Ishikawa (cell line): ENCODE results near the gene ETV3.

Experiments
- CEBPB ChIP-seq: IDR thresholded peaks from 2 replicates; pipeline ENCODE4 v1.6.1; 2012
- CREB1 ChIP-seq: IDR thresholded peaks from 2 replicates; pipeline ENCODE4 v1.6.1; 2012; ENCODE audit warnings: low read depth
- EGR1 ChIP-seq: IDR thresholded peaks from 2 replicates; pipeline ENCODE4 v1.6.1; 2012
- EP300 ChIP-seq: IDR thresholded peaks from 2 replicates; pipeline ENCODE4 v1.6.1; 2012; ENCODE audit warnings: borderline replicate concordance
- FOXM1 ChIP-seq: IDR thresholded peaks from 2 replicates; pipeline ENCODE4 v1.6.1; 2012; ENCODE audit warnings: low read depth, borderline replicate concordance
- NFIC ChIP-seq: IDR thresholded peaks from 2 replicates; pipeline ENCODE4 v1.6.1; 2012
- RAD21 ChIP-seq: IDR thresholded peaks from 2 replicates; pipeline ENCODE4 v1.6.1; 2012; ENCODE audit warnings: low read depth
- TAF1 ChIP-seq: IDR thresholded peaks from 2 replicates; pipeline ENCODE4 v1.6.1; 2012; ENCODE audit warnings: low read depth, mild to moderate bottlenecking
- TCF12 ChIP-seq: IDR thresholded peaks from 2 replicates; pipeline ENCODE4 v1.6.1; 2012; ENCODE audit warnings: low read depth
- TEAD4 ChIP-seq: IDR thresholded peaks from 2 replicates; pipeline ENCODE4 v1.6.1; 2012
- YY1 ChIP-seq: IDR thresholded peaks from 2 replicates; pipeline ENCODE4 v1.6.1; 2012; ENCODE audit warnings: low read depth
- ZBTB7A ChIP-seq: IDR thresholded peaks from 2 replicates; pipeline ENCODE4 v1.6.1; 2012; ENCODE audit warnings: low read depth
- TF ChIP-seq, protein P1 (sequence below): IDR thresholded peaks from 2 replicates; pipeline ENCODE4 v1.6.1; 2012
- TF ChIP-seq, protein P2 (sequence below): IDR thresholded peaks from 2 replicates; pipeline ENCODE4 v1.6.1; 2012
- TF ChIP-seq, protein P3 (sequence below): IDR thresholded peaks from 2 replicates; pipeline ENCODE4 v1.6.1; 2012; ENCODE audit warnings: low read depth, mild to moderate bottlenecking

ETV3 gene

DNA sequence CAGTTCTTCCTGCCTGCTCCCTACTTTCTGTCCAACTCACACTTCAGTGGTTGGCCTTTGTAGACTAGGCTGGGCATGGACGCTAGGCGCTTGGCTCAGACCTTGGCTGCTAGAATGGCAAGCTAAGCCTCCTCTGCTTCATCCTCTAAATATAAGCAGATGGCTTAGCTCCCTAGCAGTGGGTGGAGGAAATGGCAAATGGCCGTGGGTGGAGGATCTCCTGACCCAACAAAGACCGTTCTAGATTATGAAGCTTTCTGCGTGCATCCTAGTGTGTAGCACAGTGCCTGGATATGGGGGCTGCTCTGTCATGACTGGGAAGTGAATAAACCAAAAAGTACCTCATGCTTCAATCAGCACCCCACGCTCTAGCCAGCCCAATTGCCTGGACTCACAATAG, 28.2 kb downstream of the ETV3 start:
- TF ChIP-seq EGR1 = no peak
- no peak for TF ChIP-seq ZBTB7A
- no peak for TF ChIP-seq CREB1
- no peak for TF ChIP-seq YY1
- no peak for TF ChIP-seq TEAD4
- TF ChIP-seq NFIC = no peak
- TF ChIP-seq, protein P1, sequence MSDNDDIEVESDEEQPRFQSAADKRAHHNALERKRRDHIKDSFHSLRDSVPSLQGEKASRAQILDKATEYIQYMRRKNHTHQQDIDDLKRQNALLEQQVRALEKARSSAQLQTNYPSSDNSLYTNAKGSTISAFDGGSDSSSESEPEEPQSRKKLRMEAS = no peak
- TF ChIP-seq CEBPB = no peak
- TF ChIP-seq RAD21 = no peak
- no peak for TF ChIP-seq TAF1
- TF ChIP-seq, protein P2, sequence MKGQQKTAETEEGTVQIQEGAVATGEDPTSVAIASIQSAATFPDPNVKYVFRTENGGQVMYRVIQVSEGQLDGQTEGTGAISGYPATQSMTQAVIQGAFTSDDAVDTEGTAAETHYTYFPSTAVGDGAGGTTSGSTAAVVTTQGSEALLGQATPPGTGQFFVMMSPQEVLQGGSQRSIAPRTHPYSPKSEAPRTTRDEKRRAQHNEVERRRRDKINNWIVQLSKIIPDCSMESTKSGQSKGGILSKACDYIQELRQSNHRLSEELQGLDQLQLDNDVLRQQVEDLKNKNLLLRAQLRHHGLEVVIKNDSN = no peak
- TF ChIP-seq EP300 = no peak
- TF ChIP-seq FOXM1 = no peak
- TF ChIP-seq, protein P3, sequence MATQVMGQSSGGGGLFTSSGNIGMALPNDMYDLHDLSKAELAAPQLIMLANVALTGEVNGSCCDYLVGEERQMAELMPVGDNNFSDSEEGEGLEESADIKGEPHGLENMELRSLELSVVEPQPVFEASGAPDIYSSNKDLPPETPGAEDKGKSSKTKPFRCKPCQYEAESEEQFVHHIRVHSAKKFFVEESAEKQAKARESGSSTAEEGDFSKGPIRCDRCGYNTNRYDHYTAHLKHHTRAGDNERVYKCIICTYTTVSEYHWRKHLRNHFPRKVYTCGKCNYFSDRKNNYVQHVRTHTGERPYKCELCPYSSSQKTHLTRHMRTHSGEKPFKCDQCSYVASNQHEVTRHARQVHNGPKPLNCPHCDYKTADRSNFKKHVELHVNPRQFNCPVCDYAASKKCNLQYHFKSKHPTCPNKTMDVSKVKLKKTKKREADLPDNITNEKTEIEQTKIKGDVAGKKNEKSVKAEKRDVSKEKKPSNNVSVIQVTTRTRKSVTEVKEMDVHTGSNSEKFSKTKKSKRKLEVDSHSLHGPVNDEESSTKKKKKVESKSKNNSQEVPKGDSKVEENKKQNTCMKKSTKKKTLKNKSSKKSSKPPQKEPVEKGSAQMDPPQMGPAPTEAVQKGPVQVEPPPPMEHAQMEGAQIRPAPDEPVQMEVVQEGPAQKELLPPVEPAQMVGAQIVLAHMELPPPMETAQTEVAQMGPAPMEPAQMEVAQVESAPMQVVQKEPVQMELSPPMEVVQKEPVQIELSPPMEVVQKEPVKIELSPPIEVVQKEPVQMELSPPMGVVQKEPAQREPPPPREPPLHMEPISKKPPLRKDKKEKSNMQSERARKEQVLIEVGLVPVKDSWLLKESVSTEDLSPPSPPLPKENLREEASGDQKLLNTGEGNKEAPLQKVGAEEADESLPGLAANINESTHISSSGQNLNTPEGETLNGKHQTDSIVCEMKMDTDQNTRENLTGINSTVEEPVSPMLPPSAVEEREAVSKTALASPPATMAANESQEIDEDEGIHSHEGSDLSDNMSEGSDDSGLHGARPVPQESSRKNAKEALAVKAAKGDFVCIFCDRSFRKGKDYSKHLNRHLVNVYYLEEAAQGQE = no peak
- TF ChIP-seq TCF12 = no peak

DNA sequence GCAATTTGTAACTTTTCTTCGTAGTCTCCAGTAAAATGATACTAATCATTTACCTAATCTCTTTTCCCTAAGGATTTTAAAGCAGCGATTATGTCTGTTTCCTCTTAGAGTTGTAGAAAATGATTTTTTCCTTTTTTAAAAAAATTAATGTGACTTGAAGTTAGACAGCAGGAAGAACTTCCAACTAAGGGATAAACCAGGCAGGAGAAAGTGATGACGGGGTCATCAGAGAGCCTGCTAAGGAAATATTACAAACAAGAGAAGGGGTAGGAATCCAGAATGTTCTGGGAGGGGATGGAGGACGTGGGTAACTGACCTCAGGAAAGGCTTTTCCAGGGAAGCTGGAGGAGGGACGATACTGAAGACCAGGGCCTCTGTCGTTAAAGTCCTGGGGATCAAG, 29.7 kb downstream of the ETV3 start:
- TF ChIP-seq CREB1 = no peak
- TF ChIP-seq EGR1 = no peak
- TF ChIP-seq YY1 = no peak
- no peak for TF ChIP-seq NFIC
- TF ChIP-seq TEAD4 = no peak
- TF ChIP-seq FOXM1 = no peak
- TF ChIP-seq, protein P3 = no peak
- TF ChIP-seq, protein P1 = no peak
- no peak for TF ChIP-seq TAF1
- TF ChIP-seq, protein P2 = no peak
- no peak for TF ChIP-seq TCF12
- no peak for TF ChIP-seq RAD21
- no peak for TF ChIP-seq EP300
- TF ChIP-seq ZBTB7A = no peak
- no peak for TF ChIP-seq CEBPB

DNA sequence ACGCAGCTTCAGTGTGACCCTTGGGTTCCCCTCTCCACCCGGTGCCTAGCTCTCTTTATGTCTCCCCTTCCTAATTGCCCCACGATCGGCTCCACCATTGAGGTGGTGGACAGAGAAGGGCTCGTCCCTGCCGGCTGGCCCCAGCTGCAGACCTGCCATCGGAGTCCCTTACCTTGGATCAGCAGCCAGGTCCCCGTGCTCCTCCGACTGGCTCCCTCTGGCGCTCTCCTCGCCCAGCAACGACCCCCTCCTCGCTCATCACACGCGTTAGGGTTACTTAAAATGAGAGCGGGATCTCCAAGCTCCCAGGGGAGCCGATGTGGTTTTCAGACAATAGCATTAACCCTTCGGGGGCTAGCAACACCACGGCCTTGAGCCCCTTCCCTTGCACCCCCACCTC, 30.5 kb downstream of the ETV3 start:
- no peak for TF ChIP-seq EGR1
- TF ChIP-seq CREB1 = no peak
- TF ChIP-seq RAD21 = no peak
- TF ChIP-seq EP300 = no peak
- TF ChIP-seq YY1 = no peak
- TF ChIP-seq, protein P1 = no peak
- no peak for TF ChIP-seq CEBPB
- TF ChIP-seq, protein P2 = no peak
- no peak for TF ChIP-seq TEAD4
- TF ChIP-seq, protein P3 = no peak
- TF ChIP-seq TAF1 = no peak
- TF ChIP-seq ZBTB7A = no peak

DNA sequence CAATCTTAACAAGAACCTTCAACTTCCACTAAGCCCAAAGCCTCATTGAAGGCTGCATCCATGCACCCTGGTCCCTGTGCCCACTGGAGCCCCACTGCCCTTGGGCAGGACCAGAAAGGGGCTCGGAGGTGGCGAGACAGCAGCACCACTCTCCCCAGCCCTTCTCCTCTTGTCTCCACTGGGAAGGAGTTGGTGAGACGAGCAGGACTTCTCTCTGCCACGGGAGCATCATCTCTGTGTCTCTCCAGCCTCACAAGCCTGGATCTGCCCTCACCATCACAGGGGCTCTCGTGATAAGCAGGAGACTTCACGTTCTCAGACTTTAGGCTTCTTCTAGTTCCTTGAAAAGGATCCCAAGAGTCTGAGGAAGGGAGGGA, 31.4 kb downstream of the ETV3 start:
- TF ChIP-seq RAD21 (no peak), EP300 (no peak), YY1 (no peak), TCF12 (no peak), TAF1 (no peak), CREB1 (no peak), NFIC (no peak), EGR1 (no peak)
- TF ChIP-seq, protein P3 = no peak
